HEK293T (cell line): ENCODE results near the gene CUL3.

Source experiments
- ARNT ChIP-seq: fragments of 450-650 bp; IDR thresholded peaks from 2 replicates; pipeline ENCODE4 v1.6.1; 2017; ENCODE audit warnings: mild to moderate bottlenecking
- CTBP1 ChIP-seq: fragments of 450-650 bp; IDR thresholded peaks from 2 replicates; pipeline ENCODE4 v1.6.1; 2016; ENCODE audit warnings: borderline replicate concordance
- ELF4 ChIP-seq: fragments of 450-650 bp; IDR thresholded peaks from 2 replicates; pipeline ENCODE4 v1.6.1; 2017; ENCODE audit warnings: antibody characterized with exemption
- FOXA1 ChIP-seq: fragments of 450-650 bp; IDR thresholded peaks from 2 replicates; pipeline ENCODE4 v1.6.1; 2016; ENCODE audit warnings: mild to moderate bottlenecking
- FOXK2 ChIP-seq: fragments of 450-650 bp; IDR thresholded peaks from 2 replicates; pipeline ENCODE4 v1.6.1; 2016; ENCODE audit warnings: mild to moderate bottlenecking
- FOXM1 ChIP-seq: fragments of 450-650 bp; IDR thresholded peaks from 2 replicates; pipeline ENCODE4 v1.6.1; 2017; ENCODE audit warnings: mild to moderate bottlenecking, borderline replicate concordance
- L3MBTL2 ChIP-seq: fragments of 450-650 bp; conservative IDR thresholded peaks from 2 replicates; pipeline ENCODE4 v1.6.1; 2016; ENCODE audit warnings: mild to moderate bottlenecking
- SP1 ChIP-seq: fragments of 450-650 bp; IDR thresholded peaks from 2 replicates; pipeline ENCODE4 v1.6.1; 2017
- SUZ12 ChIP-seq: fragments of 450-650 bp; IDR thresholded peaks from 2 replicates; pipeline ENCODE4 v1.6.1; 2016; ENCODE audit warnings: mild to moderate bottlenecking
- ZNF384 ChIP-seq: fragments of 450-650 bp; IDR thresholded peaks from 2 replicates; pipeline ENCODE4 v1.6.1; 2016

- TF ChIP-seq CTBP1 (no peak), SP1 (no peak), ZNF384 (no peak), FOXM1 (no peak), SUZ12 (no peak), ARNT (no peak), ELF4 (no peak), FOXA1 (no peak), FOXK2 (no peak), L3MBTL2 (no peak)
These were observed 77.4 kb downstream of the CUL3 start for GRCh38 chr2:224507789-224508188.
